K562 (cell line): Measurements from ENCODE around the gene NUTM1. TPM values are rescaled to one million over a fixed set of nuclear protein-coding genes. Genes with fewer than 3 reads are reported as not detected.

ENCODE experiments used
- CBX1 ChIP-seq: sonication (generic); IDR thresholded peaks from 2 replicates; pipeline ENCODE4 v1.6.1; 2016; ENCODE audit warnings: antibody characterized with exemption, low read depth, mild to moderate bottlenecking
- CBX3 ChIP-seq, 2 experiments: IDR thresholded peaks; 1 replicate in 1 of 2; 2 replicates in 1 of 2; pipeline ENCODE4 v1.6.1; 2012; ENCODE audit warnings: inconsistent platforms in 2 of 2, low read length in 2 of 2, borderline replicate concordance in 1 of 2, control low read depth in 1 of 2
- CBX8 ChIP-seq: fragments of 200-600 bp; sonication (generic); IDR thresholded peaks from 2 replicates; pipeline ENCODE4 v1.6.1; 2012; ENCODE audit warnings: borderline replicate concordance, mixed run types, low read depth, mild to moderate bottlenecking, moderate library complexity, mixed read lengths, low read length, control low read depth, inconsistent platforms; ENCODE audit not compliant: poor library complexity, severe bottlenecking; ENCODE audit errors: extremely low read depth
- ETV5 ChIP-seq: sonication (generic); formaldehyde crosslinking; IDR thresholded peaks from 2 replicates; pipeline ENCODE4 v1.4.0; 2020; ENCODE audit warnings: low read depth, mild to moderate bottlenecking, missing genetic modification reagents
- EWSR1 ChIP-seq: fragments of 450-650 bp; IDR thresholded peaks from 2 replicates; pipeline ENCODE4 v1.6.1; 2018; ENCODE audit warnings: borderline replicate concordance, mild to moderate bottlenecking, low read depth, moderate library complexity; ENCODE audit not compliant: partially characterized antibody
- GABPA ChIP-seq: fragments of 200-800 bp; sonication (Bioruptor generic); conservative IDR thresholded peaks from 2 replicates; pipeline ENCODE4 v1.6.1; 2016; ENCODE audit warnings: low read depth, missing genetic modification characterization, missing compliant biosample characterization
- JUND ChIP-seq, 2 experiments: IDR thresholded peaks; 2 replicates in 1 of 2; 3 replicates in 1 of 2; pipeline ENCODE4 v1.6.1; 2011; ENCODE audit warnings: borderline replicate concordance in 2 of 2, low read depth in 2 of 2, low read length in 2 of 2, improper control_type of control experiment in 1 of 2, missing biosample characterization in 1 of 2, missing genetic modification characterization in 1 of 2, missing genetic modification reagents in 1 of 2
- PHTF2 ChIP-seq: fragments of 250-450 bp; sonication (Bioruptor Pico); IDR thresholded peaks from 2 replicates; pipeline ENCODE4 v1.5.0; 2021; ENCODE audit warnings: mild to moderate bottlenecking
- RCOR1 ChIP-seq, 2 experiments: IDR thresholded peaks; 2 replicates each; pipeline ENCODE4 v1.6.1; 2012; ENCODE audit warnings: low read depth in 2 of 2, low read length in 2 of 2, borderline replicate concordance in 1 of 2, improper control_type of control experiment in 1 of 2
- SMAD2 ChIP-seq: fragments of 150-350 bp; IDR thresholded peaks from 2 replicates; pipeline ENCODE4 v1.6.1; 2014; ENCODE audit warnings: low read depth, mild to moderate bottlenecking, low read length
- SNRNP70 ChIP-seq: fragments of 200-400 bp; formaldehyde crosslinking; optimal IDR thresholded peaks from 2 replicates; pipeline ENCODE3; 2017; ENCODE audit warnings: low read depth, low read length
- STAT5A ChIP-seq: IDR thresholded peaks from 2 replicates; pipeline ENCODE4 v1.6.1; 2012; ENCODE audit warnings: low read length, inconsistent platforms, borderline replicate concordance
- ZNF121 ChIP-seq: sonication (generic); formaldehyde crosslinking; conservative IDR thresholded peaks from 2 replicates; pipeline ENCODE4 v1.8.0; 2022; ENCODE audit warnings: missing genetic modification reagents
- ZNF165 ChIP-seq: fragments of 250-450 bp; sonication (Bioruptor Pico); IDR thresholded peaks from 2 replicates; pipeline ENCODE4 v1.4.0; 2020; ENCODE audit warnings: borderline replicate concordance
- ZNF280A ChIP-seq: fragments of 450-650 bp; IDR thresholded peaks from 2 replicates; pipeline ENCODE4 v1.6.1; 2018; ENCODE audit warnings: mild to moderate bottlenecking, low read depth; ENCODE audit not compliant: partially characterized antibody
- ZNF696 ChIP-seq: fragments of 250-450 bp; sonication (Bioruptor Pico); conservative IDR thresholded peaks from 2 replicates; pipeline ENCODE4 v1.4.0; 2020; ENCODE audit warnings: mild to moderate bottlenecking, moderate library complexity
- ZNF75A ChIP-seq: fragments of 450-650 bp; formaldehyde crosslinking; IDR thresholded peaks from 2 replicates; pipeline ENCODE4 v1.4.0; 2020; ENCODE audit warnings: mild to moderate bottlenecking
- ZNF766 ChIP-seq: fragments of 200-800 bp; sonication (Bioruptor generic); conservative IDR thresholded peaks from 2 replicates; pipeline ENCODE4 v1.6.1; 2016; ENCODE audit warnings: missing genetic modification characterization, missing compliant biosample characterization
- polyA plus RNA-seq, 8 experiments: library from polyadenylated mRNA; depleted of rRNA in 4 of 8; stranded (reverse) in 5 of 8; unstranded in 3 of 8; fragments of >200 nt; fragmentation: Nextera tagmentation in 2 of 8; fragmentation: Illumina TruSeq in 1 of 8; extraction: Ambion mirVana in 2 of 8; extraction: Trizol in 1 of 8; gene quantifications; 2 replicates each; pipeline versions ENCODE4 v1.2.1 to v1.2.3, GENCODE V29; 2011 to 2014; ENCODE audit warnings: inconsistent platforms in 1 of 8, missing spikeins in 1 of 8
- total RNA-seq, 7 experiments: library from RNA; depleted of rRNA in 6 of 7; stranded (reverse); fragments of >200 nt in 6 of 7; fragmentation: Illumina TruSeq in 2 of 7; extraction: Trizol in 2 of 7; gene quantifications; 2 replicates each; pipeline versions ENCODE4 v1.2.1 to v1.2.3, GENCODE V29; 2011 to 2021; ENCODE audit warnings: low replicate concordance in 1 of 7
- TF ChIP-seq, protein P1 (sequence below): sonication (generic); formaldehyde crosslinking; IDR thresholded peaks from 2 replicates; pipeline ENCODE4 v1.8.1; 2023; ENCODE audit warnings: mild to moderate bottlenecking, missing genetic modification reagents
- TF ChIP-seq, protein P2 (sequence below): fragments of 250-450 bp; sonication (Bioruptor Pico); IDR thresholded peaks from 2 replicates; pipeline ENCODE4 v1.8.0; 2022; ENCODE audit warnings: inconsistent platforms, mild to moderate bottlenecking, moderate library complexity, borderline replicate concordance

The NUTM1 gene
- total and polyA plus RNA-seq, 9 of the 15 experiments (the other 6 are each of a cell fraction or from before 2014, with no cell fraction given), result 0.01 to 0.05 (median 0.04) TPM; not detected in 4

GRCh38 chr15:34367101-34368081, 24.3 kb downstream of the NUTM1 start, which contains the start of gene LPCAT4 (continued):
- peak; percentile 66; the same call in 1 of the 2 replicates for TF ChIP-seq ETV5
- no peak for TF ChIP-seq ZNF121 (CRISPR knock-in tag)
- TF ChIP-seq, protein P1, sequence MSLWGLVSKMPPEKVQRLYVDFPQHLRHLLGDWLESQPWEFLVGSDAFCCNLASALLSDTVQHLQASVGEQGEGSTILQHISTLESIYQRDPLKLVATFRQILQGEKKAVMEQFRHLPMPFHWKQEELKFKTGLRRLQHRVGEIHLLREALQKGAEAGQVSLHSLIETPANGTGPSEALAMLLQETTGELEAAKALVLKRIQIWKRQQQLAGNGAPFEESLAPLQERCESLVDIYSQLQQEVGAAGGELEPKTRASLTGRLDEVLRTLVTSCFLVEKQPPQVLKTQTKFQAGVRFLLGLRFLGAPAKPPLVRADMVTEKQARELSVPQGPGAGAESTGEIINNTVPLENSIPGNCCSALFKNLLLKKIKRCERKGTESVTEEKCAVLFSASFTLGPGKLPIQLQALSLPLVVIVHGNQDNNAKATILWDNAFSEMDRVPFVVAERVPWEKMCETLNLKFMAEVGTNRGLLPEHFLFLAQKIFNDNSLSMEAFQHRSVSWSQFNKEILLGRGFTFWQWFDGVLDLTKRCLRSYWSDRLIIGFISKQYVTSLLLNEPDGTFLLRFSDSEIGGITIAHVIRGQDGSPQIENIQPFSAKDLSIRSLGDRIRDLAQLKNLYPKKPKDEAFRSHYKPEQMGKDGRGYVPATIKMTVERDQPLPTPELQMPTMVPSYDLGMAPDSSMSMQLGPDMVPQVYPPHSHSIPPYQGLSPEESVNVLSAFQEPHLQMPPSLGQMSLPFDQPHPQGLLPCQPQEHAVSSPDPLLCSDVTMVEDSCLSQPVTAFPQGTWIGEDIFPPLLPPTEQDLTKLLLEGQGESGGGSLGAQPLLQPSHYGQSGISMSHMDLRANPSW, result 0 out of 2 replicates have a peak, but pooled peaks have one; percentile 12
- TF ChIP-seq CBX3 (IDR thresholded peaks at IDR 0.05; ENCODE audit: borderline replicate concordance in 1 of 2, low read length in 2 of 2), result peak in 1 of 2 experiments; percentile 44; a peak in 1 of 3 replicates
- TF ChIP-seq ZNF696 (CRISPR knock-in tag), result no peak
- no peak for TF ChIP-seq ZNF165 (CRISPR knock-in tag)
- no peak for TF ChIP-seq SMAD2
- TF ChIP-seq STAT5A, result no peak
- TF ChIP-seq RCOR1 (IDR thresholded peaks at IDR 0.05; ENCODE audit: borderline replicate concordance in 1 of 2, low read depth in 2 of 2, low read length in 2 of 2), result peak in 1 of 2 experiments; percentile 55; a peak in 2 of 4 replicates
- TF ChIP-seq ZNF280A, result no peak
- TF ChIP-seq GABPA (tag), result peak; percentile 56
- TF ChIP-seq PHTF2 (CRISPR knock-in tag), result no peak
- no peak for TF ChIP-seq CBX8
- TF ChIP-seq, protein P2, sequence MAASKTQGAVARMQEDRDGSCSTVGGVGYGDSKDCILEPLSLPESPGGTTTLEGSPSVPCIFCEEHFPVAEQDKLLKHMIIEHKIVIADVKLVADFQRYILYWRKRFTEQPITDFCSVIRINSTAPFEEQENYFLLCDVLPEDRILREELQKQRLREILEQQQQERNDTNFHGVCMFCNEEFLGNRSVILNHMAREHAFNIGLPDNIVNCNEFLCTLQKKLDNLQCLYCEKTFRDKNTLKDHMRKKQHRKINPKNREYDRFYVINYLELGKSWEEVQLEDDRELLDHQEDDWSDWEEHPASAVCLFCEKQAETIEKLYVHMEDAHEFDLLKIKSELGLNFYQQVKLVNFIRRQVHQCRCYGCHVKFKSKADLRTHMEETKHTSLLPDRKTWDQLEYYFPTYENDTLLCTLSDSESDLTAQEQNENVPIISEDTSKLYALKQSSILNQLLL (CRISPR knock-in tag), result no peak
- TF ChIP-seq EWSR1, result no peak
- no peak for TF ChIP-seq SNRNP70
- TF ChIP-seq JUND (IDR thresholded peaks at IDR 0.05; ENCODE audit: borderline replicate concordance, low read depth, low read length), result peak; percentile 41
- TF ChIP-seq JUND (tag; IDR thresholded peaks at IDR 0.05; ENCODE audit: borderline replicate concordance, low read depth, low read length), result 0 out of 3 replicates have a peak, but pooled peaks have one; percentile 42
- TF ChIP-seq ZNF75A (CRISPR knock-in tag), result no peak
- TF ChIP-seq ZNF766 (CRISPR knock-in tag), result peak; percentile 52; the same call in 1 of the 2 replicates
- TF ChIP-seq CBX1, result peak; percentile 74
